MM.1S (cell line): ENCODE results near the gene KIF16B.

Experiments
- EZH2 ChIP-seq: fragments of 300-600 bp; sonication (generic); optimal IDR thresholded peaks from 2 replicates; pipeline ENCODE3; 2017; ENCODE audit warnings: low read depth, mild to moderate bottlenecking, antibody characterized with exemption, low read length, mixed read lengths
- TF ChIP-seq, protein P1 (sequence below): fragments of 300-600 bp; sonication (generic); IDR thresholded peaks from 2 replicates; pipeline ENCODE4 v1.5.1; 2016; ENCODE audit warnings: antibody characterized with exemption, low read length, mixed read lengths

DNA sequence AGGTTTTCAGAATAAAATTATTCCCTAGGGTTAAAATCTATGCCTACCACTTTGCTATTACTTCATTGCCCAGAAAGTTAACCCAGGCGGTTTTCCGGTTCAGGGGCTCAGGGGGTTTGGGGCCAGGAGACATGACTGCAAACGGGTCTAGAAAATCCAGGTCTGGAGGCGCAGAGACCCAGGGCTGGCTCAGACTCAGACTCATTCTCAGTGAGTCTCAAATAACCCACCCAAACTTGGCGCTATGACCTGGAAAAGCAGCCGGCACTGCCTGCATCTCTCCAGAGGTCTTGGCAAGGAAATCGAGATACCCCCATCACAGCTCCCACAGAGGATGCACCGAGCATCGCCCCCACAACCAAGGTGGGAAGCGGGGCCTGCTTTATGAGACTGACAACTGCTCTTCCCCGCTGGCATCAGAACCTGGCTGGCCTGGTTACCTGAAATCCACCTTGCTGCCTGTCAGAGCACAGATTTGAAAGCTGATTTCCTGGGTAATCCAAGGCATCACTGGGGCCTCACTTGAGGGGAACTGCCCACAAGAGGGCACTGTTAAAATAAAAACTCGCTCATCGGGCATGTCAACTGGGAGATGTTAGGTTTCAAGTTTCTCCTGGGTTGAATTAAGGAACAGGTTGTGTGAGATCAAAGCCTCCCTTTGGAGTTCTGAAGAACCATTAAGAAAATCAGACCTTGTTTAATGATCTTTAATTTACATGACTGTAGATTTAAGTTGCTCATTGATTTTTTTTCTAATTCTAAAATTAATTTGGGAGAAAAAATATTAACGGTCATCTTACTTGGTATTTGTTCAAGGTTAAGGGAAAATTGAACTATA lies 55.1 kb downstream of the KIF16B start:
- TF ChIP-seq EZH2: no peak
- TF ChIP-seq, protein P1, sequence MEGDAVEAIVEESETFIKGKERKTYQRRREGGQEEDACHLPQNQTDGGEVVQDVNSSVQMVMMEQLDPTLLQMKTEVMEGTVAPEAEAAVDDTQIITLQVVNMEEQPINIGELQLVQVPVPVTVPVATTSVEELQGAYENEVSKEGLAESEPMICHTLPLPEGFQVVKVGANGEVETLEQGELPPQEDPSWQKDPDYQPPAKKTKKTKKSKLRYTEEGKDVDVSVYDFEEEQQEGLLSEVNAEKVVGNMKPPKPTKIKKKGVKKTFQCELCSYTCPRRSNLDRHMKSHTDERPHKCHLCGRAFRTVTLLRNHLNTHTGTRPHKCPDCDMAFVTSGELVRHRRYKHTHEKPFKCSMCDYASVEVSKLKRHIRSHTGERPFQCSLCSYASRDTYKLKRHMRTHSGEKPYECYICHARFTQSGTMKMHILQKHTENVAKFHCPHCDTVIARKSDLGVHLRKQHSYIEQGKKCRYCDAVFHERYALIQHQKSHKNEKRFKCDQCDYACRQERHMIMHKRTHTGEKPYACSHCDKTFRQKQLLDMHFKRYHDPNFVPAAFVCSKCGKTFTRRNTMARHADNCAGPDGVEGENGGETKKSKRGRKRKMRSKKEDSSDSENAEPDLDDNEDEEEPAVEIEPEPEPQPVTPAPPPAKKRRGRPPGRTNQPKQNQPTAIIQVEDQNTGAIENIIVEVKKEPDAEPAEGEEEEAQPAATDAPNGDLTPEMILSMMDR: peak; percentile 35
